D721Med (cell line): ENCODE data around the gene OTUD6A.

ENCODE experiments used
- DNase-seq: peaks from one replicate; pipeline ENCODE4 v3.0.0; 2011; ENCODE audit warnings: low spot score; ENCODE audit not compliant: insufficient read length
- FAIRE-seq: peaks from 2 replicates; lab custom pipeline; 2011; peaks lifted over from hg19 to GRCh38; lab: Jason Lieb, UNC
- TF ChIP-seq, protein P1 (sequence below): IDR thresholded peaks from 2 replicates; pipeline ENCODE4 v1.5.1; 2012; ENCODE audit warnings: mild to moderate bottlenecking, control low read depth; ENCODE audit not compliant: insufficient read depth; ENCODE audit errors: missing control alignments

Gene OTUD6A

GRCh38 chrX:70079297-70079696, 17.0 kb downstream of the OTUD6A start:
- FAIRE-seq (no peak), DNase-seq (no peak)
- TF ChIP-seq, protein P1, sequence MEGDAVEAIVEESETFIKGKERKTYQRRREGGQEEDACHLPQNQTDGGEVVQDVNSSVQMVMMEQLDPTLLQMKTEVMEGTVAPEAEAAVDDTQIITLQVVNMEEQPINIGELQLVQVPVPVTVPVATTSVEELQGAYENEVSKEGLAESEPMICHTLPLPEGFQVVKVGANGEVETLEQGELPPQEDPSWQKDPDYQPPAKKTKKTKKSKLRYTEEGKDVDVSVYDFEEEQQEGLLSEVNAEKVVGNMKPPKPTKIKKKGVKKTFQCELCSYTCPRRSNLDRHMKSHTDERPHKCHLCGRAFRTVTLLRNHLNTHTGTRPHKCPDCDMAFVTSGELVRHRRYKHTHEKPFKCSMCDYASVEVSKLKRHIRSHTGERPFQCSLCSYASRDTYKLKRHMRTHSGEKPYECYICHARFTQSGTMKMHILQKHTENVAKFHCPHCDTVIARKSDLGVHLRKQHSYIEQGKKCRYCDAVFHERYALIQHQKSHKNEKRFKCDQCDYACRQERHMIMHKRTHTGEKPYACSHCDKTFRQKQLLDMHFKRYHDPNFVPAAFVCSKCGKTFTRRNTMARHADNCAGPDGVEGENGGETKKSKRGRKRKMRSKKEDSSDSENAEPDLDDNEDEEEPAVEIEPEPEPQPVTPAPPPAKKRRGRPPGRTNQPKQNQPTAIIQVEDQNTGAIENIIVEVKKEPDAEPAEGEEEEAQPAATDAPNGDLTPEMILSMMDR, result no peak

GRCh38 chrX:70079870-70080269, 17.6 kb downstream of the OTUD6A start:
- FAIRE-seq (no peak), DNase-seq (no peak)
- TF ChIP-seq, protein P1, result no peak

GRCh38 chrX:70082723-70083122, 20.5 kb downstream of the OTUD6A start:
- TF ChIP-seq, protein P1, result no peak
- no peak for FAIRE-seq
- no peak for DNase-seq

DNA sequence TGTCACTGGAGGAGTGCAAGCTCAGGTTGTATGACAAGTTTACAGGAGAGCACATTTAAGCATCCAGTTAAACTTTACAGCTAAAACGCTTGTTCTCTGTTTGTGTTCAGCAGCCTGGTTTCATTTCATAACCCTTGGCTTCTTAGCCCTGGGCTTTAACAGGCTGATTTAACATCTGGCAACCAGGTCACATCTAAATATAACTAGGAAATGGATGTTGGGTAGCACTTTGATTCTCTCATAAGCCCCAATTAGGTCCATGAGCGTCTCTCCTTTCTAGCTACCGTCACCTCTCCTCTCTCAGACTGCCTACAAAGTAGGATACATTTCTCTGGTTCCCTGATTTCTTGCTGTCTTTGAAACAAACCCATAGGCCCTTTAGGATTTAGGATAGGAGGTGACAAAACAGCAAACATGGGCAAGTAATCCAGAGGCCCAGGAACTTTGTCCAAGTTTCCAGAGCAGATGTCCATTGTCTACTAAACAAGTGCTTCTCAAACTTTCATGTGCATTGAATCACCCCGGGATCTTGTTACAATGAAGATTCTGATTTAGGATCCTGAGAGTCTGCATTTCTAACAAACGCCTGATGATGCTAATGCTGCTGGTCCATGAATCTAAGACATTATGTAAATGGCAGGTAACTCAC, 22.5 kb downstream of the OTUD6A start:
- FAIRE-seq, result no peak
- no peak for DNase-seq
- TF ChIP-seq, protein P1, result no peak

- no peak for FAIRE-seq
- TF ChIP-seq, protein P1, result no peak
- no peak for DNase-seq
Observed at GRCh38 chrX:70087857-70088630, 25.8 kb downstream of the OTUD6A start.

DNA sequence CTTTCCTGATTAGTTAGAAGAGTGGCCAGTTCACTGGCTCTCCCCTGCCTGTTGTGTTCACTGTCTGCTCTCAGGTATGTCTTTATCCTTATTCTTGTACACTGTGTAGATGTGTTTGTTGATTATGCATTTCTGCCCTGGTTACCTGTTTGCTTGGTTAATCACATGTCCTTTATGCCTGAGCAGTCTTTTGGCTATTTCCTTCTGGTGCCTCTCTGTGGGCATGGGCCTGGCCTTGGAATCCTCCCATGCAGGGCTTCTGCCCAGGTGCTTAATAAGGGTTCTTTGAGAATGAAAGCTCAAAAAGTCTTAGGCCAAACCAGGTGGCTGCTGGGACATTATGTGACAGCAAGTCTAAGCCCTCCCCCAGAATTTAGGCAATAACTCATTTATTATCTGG, 26.5 kb downstream of the OTUD6A start:
- TF ChIP-seq, protein P1, result no peak
- FAIRE-seq, result no peak
- DNase-seq, result no peak
